GM23338 (cell line): Measurements from ENCODE around the gene GPR55. TPM values are rescaled to one million over a fixed set of nuclear protein-coding genes. Genes with fewer than 3 reads are reported as not detected.

Experiments used
- POLR2AphosphoS5 ChIP-seq: IDR thresholded peaks from 2 replicates; pipeline ENCODE4 v1.6.1; 2016; ENCODE audit warnings: antibody characterized with exemption, low read depth
- REST ChIP-seq: IDR thresholded peaks from one replicate; pipeline ENCODE4 v1.6.1; 2018; ENCODE audit warnings: antibody characterized with exemption; ENCODE audit not compliant: unreplicated experiment
- ZNF462 ChIP-seq: fragments of 250-450 bp; sonication (Bioruptor Pico); IDR thresholded peaks from 2 replicates; pipeline ENCODE4 v1.5.0; 2020; ENCODE audit warnings: mild to moderate bottlenecking, moderate library complexity
- polyA plus RNA-seq: library from polyadenylated mRNA; unstranded; fragments of >200 nt; fragmentation: Nextera tagmentation; extraction: Ambion mirVana; gene quantifications from 2 replicates; pipeline ENCODE4 v1.2.1, GENCODE V29; 2016
- total RNA-seq: library from RNA; depleted of rRNA; stranded (reverse); fragments of >200 nt; shearing (Covaris generic); gene quantifications from 2 replicates; pipeline ENCODE4 v1.2.3, GENCODE V29; 2014

The GPR55 gene
- total and polyA plus RNA-seq, 2 experiments from 2014 or later, result not detected

GRCh38 chr2:230906471-230907230 lies 18.4 kb downstream of the GPR55 start (continued):
- TF ChIP-seq ZNF462, result no peak
- no peak for TF ChIP-seq REST
- no peak for TF ChIP-seq POLR2AphosphoS5
